ENCODE results near the gene CCDC178.

DNA sequence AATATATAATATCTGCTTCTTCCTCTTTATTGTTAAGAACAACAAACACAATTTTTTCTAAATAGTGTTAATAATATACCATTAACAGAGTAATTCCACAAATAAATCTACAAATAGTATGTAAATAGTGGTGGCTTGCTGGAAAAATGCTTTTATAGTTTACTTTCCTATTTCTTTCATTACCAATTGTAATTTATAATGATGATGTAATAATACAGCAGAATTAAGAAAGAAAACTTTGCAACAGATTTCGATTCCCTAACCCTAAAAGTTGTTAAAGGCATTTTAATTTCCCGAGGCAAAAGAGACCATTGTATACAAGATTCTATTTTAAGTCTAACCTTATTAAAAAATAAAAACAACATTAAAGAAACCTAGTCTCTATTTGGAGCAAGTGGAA lies 307.9 kb downstream of the CCDC178 start:
- TF ChIP-seq, protein P1, sequence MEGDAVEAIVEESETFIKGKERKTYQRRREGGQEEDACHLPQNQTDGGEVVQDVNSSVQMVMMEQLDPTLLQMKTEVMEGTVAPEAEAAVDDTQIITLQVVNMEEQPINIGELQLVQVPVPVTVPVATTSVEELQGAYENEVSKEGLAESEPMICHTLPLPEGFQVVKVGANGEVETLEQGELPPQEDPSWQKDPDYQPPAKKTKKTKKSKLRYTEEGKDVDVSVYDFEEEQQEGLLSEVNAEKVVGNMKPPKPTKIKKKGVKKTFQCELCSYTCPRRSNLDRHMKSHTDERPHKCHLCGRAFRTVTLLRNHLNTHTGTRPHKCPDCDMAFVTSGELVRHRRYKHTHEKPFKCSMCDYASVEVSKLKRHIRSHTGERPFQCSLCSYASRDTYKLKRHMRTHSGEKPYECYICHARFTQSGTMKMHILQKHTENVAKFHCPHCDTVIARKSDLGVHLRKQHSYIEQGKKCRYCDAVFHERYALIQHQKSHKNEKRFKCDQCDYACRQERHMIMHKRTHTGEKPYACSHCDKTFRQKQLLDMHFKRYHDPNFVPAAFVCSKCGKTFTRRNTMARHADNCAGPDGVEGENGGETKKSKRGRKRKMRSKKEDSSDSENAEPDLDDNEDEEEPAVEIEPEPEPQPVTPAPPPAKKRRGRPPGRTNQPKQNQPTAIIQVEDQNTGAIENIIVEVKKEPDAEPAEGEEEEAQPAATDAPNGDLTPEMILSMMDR (IDR thresholded peaks at IDR 0.05), result no peak
- no peak for TF ChIP-seq POLR2A (IDR thresholded peaks at IDR 0.05)

Measured in adrenal gland (tissue), 5 donors.